Lung (tissue), 12 donors: Measurements from ENCODE around the gene KIF14. TPM values are rescaled to one million over a fixed set of nuclear protein-coding genes. Genes with fewer than 3 reads are reported as not detected.

Experiments
- ATAC-seq: fragments of 200-7000 bp; cut with Tn5 transposase; one replicate; pipeline ENCODE4 v1.9.1; 2020; ENCODE audit warnings: moderate number of reproducible peaks; ENCODE audit not compliant: insufficient read depth, low FRiP score
- DNase-seq, 3 donors: peaks; one replicate each; pipeline ENCODE4 v3.0.0-alpha.2; 2013 to 2017
- H3K27ac ChIP-seq, 2 donors: one replicate each; pipeline ENCODE4 v1.5.1; 2013; ENCODE audit warnings: mild to moderate bottlenecking in 2 of 2, moderate library complexity in 2 of 2, control low read depth in 1 of 2, inconsistent platforms in 1 of 2, low read depth in 1 of 2, low read length in 1 of 2
- H3K27me3 ChIP-seq, 3 donors: one replicate each; pipeline ENCODE4 v1.5.1; 2013; ENCODE audit warnings: low read length in 2 of 3; ENCODE audit not compliant: control insufficient read depth in 3 of 3, insufficient read depth in 3 of 3
- H3K36me3 ChIP-seq, 4 donors: one replicate each; pipeline ENCODE4 v1.5.1; 2013; ENCODE audit warnings: low read length in 4 of 4, mild to moderate bottlenecking in 1 of 4, moderate library complexity in 1 of 4; ENCODE audit not compliant: control insufficient read depth in 4 of 4, insufficient read depth in 4 of 4
- H3K4me1 ChIP-seq, 5 donors: one replicate each; pipeline ENCODE4 v1.5.1; 2013; ENCODE audit warnings: low read length in 5 of 5, mild to moderate bottlenecking in 2 of 5, moderate library complexity in 1 of 5; ENCODE audit not compliant: control insufficient read depth in 5 of 5, insufficient read depth in 5 of 5
- H3K4me3 ChIP-seq: one replicate; pipeline ENCODE4 v1.5.1; 2013; ENCODE audit warnings: mild to moderate bottlenecking, control low read depth, moderate library complexity
- H3K9ac ChIP-seq, 2 donors: one replicate each; pipeline ENCODE4 v1.5.1; 2013; ENCODE audit warnings: low read length in 2 of 2, control low read depth in 1 of 2; ENCODE audit not compliant: insufficient read depth in 1 of 2
- H3K9me3 ChIP-seq, 4 donors: one replicate each; pipeline ENCODE4 v1.5.1; 2013; ENCODE audit warnings: low read length in 3 of 4, mild to moderate bottlenecking in 1 of 4, moderate library complexity in 1 of 4; ENCODE audit not compliant: control insufficient read depth in 4 of 4, insufficient read depth in 3 of 4
- CTCF ChIP-seq: IDR thresholded peaks from 2 replicates; pipeline ENCODE4 v1.5.1; 2012; ENCODE audit warnings: mild to moderate bottlenecking; ENCODE audit errors: control extremely low read depth, extremely low read depth
- WGBS, 2 donors: extraction: QIAGEN DNeasy Blood & Tissue Kit; methylation state at CpG; one replicate each; pipeline ENCODE4 v1.1.7; 2013; 5-methylcytosine and 5-hydroxymethylcytosine counted together
- polyA plus RNA-seq, 2 donors: library from polyadenylated mRNA; stranded (reverse); fragments of 200-250 nt; gene quantifications; one replicate each; pipeline ENCODE4 v1.2.1, GENCODE V29; 2013
- total RNA-seq, 2 donors: library from RNA; depleted of rRNA in 1 of 2; stranded (reverse); fragments of >200 nt in 1 of 2; gene quantifications; one replicate each; pipeline ENCODE4 v1.2.1, GENCODE V29; 2014 to 2021
- donor health status: control.
- donor health status: control.
- donor health status: Bipolar disorder and iron deficiency.
- donor health status: healthy.
- donor health status: DM: yes; HTN: yes; CAD: no.

Gene KIF14
- total and polyA plus RNA-seq, 4 donors: 0.16 to 2.5 (median 0.32) TPM

DNA sequence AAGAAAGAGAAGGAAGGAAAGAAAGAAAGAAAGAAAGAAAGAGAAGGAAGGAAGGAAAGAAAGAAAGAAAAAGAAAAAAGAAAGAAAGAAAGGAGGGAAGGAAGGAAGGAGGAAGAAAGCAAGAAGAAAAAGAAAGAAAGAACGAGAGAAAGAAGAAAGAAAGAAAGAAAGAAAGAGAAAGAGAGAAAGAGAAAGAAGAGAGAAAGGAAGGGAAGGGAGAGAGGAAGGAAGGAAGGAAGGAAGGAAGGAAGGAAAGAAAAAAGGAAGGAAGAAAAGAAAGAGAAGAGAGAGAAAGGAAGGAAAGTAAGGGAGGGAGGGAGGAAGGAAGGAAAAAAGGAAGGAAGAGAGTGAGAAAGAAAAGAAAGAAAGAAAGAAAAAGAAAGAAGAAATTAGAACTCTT, 115.3 kb downstream of the KIF14 start:
- 84 to 97% methylated on average over 1 of the region's 1 CpG for WGBS, 2 donors
- no peak for ATAC-seq

More for the DNA sequence above, 115.3 kb downstream of the KIF14 start:
- Histone ChIP-seq H3K4me1 (no peaks in the 10 kb centered on the region), H3K9ac (no peak overlapping the region), H3K36me3 (no peaks in the 10 kb centered on the region), H3K27ac (no peak overlapping the region), H3K9me3 (peaks cover 0 to 2% (median 0%) of the 10 kb centered on the region in 4 donors), H3K4me3 (no peak overlapping the region), H3K27me3 (no peaks in the 10 kb centered on the region)
- TF ChIP-seq CTCF: no peak
- no peak for DNase-seq

Other genes starting within 250 kb of the KIF14 start
- 10 to 100 TPM; 13.3 to 24.8 TPM for gene ZNF281, start 210.7 kb downstream of the KIF14 start, total RNA-seq
- 1 to 10 TPM; 5.4 to 8.4 TPM for gene ZNF281, start 210.7 kb downstream of the KIF14 start, polyA plus RNA-seq
- 10 to 100 TPM; 21.7 to 32.0 TPM for gene DDX59, start 49.2 kb upstream of the KIF14 start, total RNA-seq
- 10 to 100 TPM; 17.3 to 28.8 TPM for gene DDX59, start 49.2 kb upstream of the KIF14 start, polyA plus RNA-seq
- 10 to 100 TPM; 25.0 to 51.8 TPM for gene CAMSAP2, start 118.1 kb upstream of the KIF14 start, total RNA-seq
- 1 to 10 TPM; 8.0 to 8.3 TPM for gene CAMSAP2, start 118.1 kb upstream of the KIF14 start, polyA plus RNA-seq